A673 (cell line): ENCODE results near the gene DDN.

Experiments used
- CTCF ChIP-seq: fragments of 300-800, 200-600 bp; sonication (generic); conservative IDR thresholded peaks from 2 replicates; pipeline ENCODE4 v1.5.1; 2017; ENCODE audit warnings: low read depth, mild to moderate bottlenecking, antibody characterized with exemption, low read length, moderate library complexity, mixed read lengths
- EZH2 ChIP-seq: fragments of 200-600 bp; sonication (generic); IDR thresholded peaks from 2 replicates; pipeline ENCODE4 v1.6.1; 2017; ENCODE audit warnings: borderline replicate concordance, low read depth, mild to moderate bottlenecking, mixed read lengths, antibody characterized with exemption, low read length; ENCODE audit not compliant: poor library complexity, severe bottlenecking

- no peak for TF ChIP-seq CTCF
- TF ChIP-seq EZH2: no peak
These were observed 11.0 kb upstream of the DDN start for GRCh38 chr12:49010092-49010668.
